ENCODE measurements around the gene RPS27. TPM values are rescaled to one million over a fixed set of nuclear protein-coding genes. Genes with fewer than 3 reads are reported as not detected.
A peak's percentile ranks its signal among the peaks of the same experiment; 100 is the strongest.
"Not testable (repeated sequence)": the region's sequence is repeated elsewhere in the genome, so short reads cannot be mapped to it uniquely, and the experiment has no call there.

RPS27 gene
- total RNA-seq, 1 donor from 2014 or later, result 2,370 TPM

- H3K4me1 Mint-ChIP-seq (ENCODE audit: unreplicated experiment), result peaks cover 17% of the 10 kb centered on the region
- DNase-seq (ENCODE audit: extremely low spot score, unreplicated experiment), result no peak
- no peaks in the 10 kb centered on the region for H3K27me3 Mint-ChIP-seq
- TF ChIP-seq CTCF (conservative IDR thresholded peaks at IDR 0.05), result no peak
- peak overlapping the region; percentile 32 for H3K27ac Mint-ChIP-seq
- H3K4me3 Mint-ChIP-seq, result peak overlapping the region; percentile 26
- peaks cover 29% of the 10 kb centered on the region for H3K36me3 Mint-ChIP-seq
- no peaks in the 10 kb centered on the region for H3K9me3 Mint-ChIP-seq
Measured at GRCh38 chr1:153995640-153996039, 5.1 kb downstream of the RPS27 start.

DNA sequence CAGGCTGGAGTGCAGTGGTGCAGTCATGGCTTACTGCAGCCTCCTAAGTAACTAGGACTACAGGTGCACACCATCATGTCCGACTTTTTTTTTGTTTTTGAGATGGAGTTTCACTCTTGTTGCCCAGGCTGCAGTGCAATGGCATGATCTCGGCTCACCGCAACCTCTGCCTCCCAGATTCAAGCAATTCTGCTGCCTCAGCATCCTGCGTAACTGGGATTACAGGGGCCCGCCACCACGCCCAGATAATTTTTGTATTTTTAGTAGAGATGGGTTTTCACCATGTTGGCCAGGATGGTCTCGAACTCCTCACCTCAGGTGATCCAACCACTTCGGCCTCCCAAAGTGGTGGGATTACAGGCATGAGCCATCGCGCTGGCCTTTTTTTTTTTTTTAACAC lies 6.3 kb downstream of the RPS27 start:
- H3K27ac Mint-ChIP-seq; H3K9me3 Mint-ChIP-seq; DNase-seq (ENCODE audit: extremely low spot score, unreplicated experiment); H3K4me3 Mint-ChIP-seq; H3K27me3 Mint-ChIP-seq: not testable (repeated sequence)
- Mint-ChIP-seq H3K4me1 (ENCODE audit: unreplicated experiment) (peaks cover 14% of the 10 kb centered on the region), H3K36me3 (peaks cover 19% of the 10 kb centered on the region)

DNA sequence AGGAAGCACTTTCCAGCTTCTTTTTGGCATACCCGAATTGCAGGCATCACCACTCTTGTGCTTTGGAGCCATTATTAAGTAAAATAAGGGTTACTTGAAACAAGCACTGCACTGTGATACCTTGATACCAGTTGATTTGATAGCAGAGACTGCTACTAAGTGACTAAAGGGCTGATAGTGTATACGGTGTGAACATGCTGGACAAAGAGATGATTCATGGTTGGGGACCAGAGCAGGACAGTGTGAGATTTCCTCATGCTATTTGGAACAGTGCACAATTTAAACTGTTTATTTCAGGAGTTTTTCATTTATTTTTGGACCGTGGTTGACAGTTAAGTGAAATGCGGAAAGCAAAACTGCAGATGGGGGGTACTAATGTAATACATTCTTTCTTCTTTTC lies 9.9 kb downstream of the RPS27 start:
- Mint-ChIP-seq H3K27me3 (no peaks in the 10 kb centered on the region), H3K9me3 (no peaks in the 10 kb centered on the region), H3K4me3 (no peak overlapping the region), H3K4me1 (ENCODE audit: unreplicated experiment) (peaks cover 6% of the 10 kb centered on the region), H3K36me3 (peaks cover 4% of the 10 kb centered on the region), H3K27ac (peak overlapping the region; percentile 95)
- TF ChIP-seq CTCF (conservative IDR thresholded peaks at IDR 0.05), result no peak
- no peak for DNase-seq (ENCODE audit: extremely low spot score, unreplicated experiment)

DNA sequence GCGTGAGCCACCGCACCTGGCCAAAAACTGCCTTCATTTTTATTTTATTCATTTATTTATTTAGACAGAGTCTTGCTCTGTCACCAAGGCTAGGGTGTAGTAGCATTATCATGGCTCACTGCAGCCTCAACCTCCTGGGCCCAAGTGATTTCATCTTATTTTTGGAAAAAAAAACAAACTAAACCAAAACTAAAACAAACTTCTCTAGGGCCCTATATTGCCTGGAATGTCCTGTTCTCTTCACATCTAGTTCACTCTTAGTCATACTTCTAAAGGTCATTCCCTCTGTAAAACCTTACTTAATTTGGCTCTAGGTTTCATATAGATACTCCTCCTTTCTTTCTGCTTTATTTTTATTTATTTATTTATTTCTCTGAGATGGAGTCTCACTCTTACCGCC lies 15.6 kb downstream of the RPS27 start:
- no peak overlapping the region for H3K27ac Mint-ChIP-seq
- H3K9me3 Mint-ChIP-seq, result no peaks in the 10 kb centered on the region
- no peak for DNase-seq (ENCODE audit: extremely low spot score, unreplicated experiment)
- no peaks in the 10 kb centered on the region for H3K36me3 Mint-ChIP-seq
- no peak overlapping the region for H3K4me3 Mint-ChIP-seq
- no peak for TF ChIP-seq CTCF (conservative IDR thresholded peaks at IDR 0.05)
- peaks cover 6% of the 10 kb centered on the region for H3K4me1 Mint-ChIP-seq (ENCODE audit: unreplicated experiment)
- no peaks in the 10 kb centered on the region for H3K27me3 Mint-ChIP-seq

GRCh38 chr1:154012129-154012528 lies 21.6 kb downstream of the RPS27 start:
- H3K9me3 Mint-ChIP-seq, result no peaks in the 10 kb centered on the region
- H3K4me3 Mint-ChIP-seq, result no peak overlapping the region
- no peak for TF ChIP-seq CTCF (conservative IDR thresholded peaks at IDR 0.05)
- no peaks in the 10 kb centered on the region for H3K36me3 Mint-ChIP-seq
- H3K27ac Mint-ChIP-seq, result no peak overlapping the region
- no peaks in the 10 kb centered on the region for H3K4me1 Mint-ChIP-seq (ENCODE audit: unreplicated experiment)
- H3K27me3 Mint-ChIP-seq, result no peaks in the 10 kb centered on the region
- no peak for DNase-seq (ENCODE audit: extremely low spot score, unreplicated experiment)

DNA sequence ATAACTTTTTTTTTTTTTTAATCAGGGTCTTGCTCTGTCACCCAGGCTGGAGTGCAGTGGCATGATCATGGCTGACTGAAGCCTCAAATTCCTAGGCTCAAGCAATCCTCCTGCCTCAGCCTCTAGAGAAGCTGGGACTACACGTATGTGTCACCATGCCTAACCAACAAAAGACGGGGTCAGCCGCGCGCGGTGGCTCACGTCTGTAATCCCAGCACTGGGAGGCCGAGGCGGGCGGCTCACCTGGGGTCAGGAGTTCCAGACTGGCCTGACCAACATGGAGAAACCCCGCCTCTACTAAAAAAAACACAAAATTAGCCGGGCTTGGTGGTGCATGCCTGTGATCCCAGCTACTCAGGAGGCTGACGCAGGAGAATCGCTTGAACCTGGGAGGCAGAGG lies 22.0 kb downstream of the RPS27 start:
- H3K36me3 Mint-ChIP-seq; H3K4me1 Mint-ChIP-seq (ENCODE audit: unreplicated experiment); H3K27me3 Mint-ChIP-seq: not testable (repeated sequence)

More for the DNA sequence above, 22.0 kb downstream of the RPS27 start:
- not testable (repeated sequence) for DNase-seq (ENCODE audit: extremely low spot score, unreplicated experiment); H3K27ac Mint-ChIP-seq; H3K4me3 Mint-ChIP-seq; H3K9me3 Mint-ChIP-seq
